ENCODE results near the gene NEGR1. TPM values are rescaled to one million over a fixed set of nuclear protein-coding genes. Genes with fewer than 3 reads are reported as not detected.

Gene NEGR1
- total RNA-seq, 4 donors from 2014 or later = 14.5 to 50.8 (median 29.1) TPM

DNA sequence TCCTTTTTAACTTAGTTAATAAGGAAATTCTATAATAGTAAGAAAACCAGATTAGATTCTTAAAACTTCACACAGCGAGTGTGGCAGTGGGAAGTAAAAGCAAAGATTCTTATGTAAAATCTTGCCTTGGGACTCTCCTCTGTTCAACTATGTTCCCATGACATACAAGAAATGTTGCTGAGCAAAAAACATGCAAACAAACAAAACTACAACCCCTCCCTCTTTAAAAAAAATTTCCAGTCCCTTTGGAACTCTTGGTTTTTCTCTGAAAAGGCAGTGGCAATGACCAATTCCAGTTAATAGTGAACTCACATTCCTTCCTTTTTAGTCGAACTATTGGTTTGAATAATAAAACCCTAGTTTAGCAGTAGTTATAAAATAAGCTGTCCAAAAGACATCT, 748.4 kb downstream of the NEGR1 start:
- no peak for TF ChIP-seq CTCF (IDR thresholded peaks at IDR 0.05)
- DNase-seq (ENCODE audit: low spot score) = no peak
- ATAC-seq (ENCODE audit: low FRiP score) = no peak

GRCh38 chr1:71532343-71532742, 750.0 kb downstream of the NEGR1 start:
- DNase-seq (ENCODE audit: low spot score) = no peak
- TF ChIP-seq CTCF (IDR thresholded peaks at IDR 0.05) = no peak
- ATAC-seq (ENCODE audit: low FRiP score) = no peak

DNA sequence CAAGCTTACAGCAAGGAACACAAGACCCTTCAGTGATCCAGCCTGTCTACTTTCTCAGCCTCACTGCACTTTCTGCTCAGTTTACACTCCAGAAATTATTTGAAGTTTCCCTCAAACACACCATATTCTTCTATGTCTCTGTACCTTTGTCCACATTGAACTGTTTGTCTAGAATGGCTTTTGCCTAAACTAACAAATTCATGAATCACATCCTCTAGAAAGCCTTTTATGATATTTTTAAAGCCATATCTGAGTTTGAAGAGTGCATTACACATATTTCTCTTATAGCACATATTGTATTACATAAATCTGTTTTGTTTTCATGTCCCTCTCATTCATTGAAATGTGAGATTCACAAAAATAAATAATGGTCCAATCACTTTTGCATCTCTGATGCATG, 755.5 kb downstream of the NEGR1 start:
- ATAC-seq (ENCODE audit: low FRiP score) (no peak), DNase-seq (ENCODE audit: low spot score) (no peak)
- no peak for TF ChIP-seq CTCF (IDR thresholded peaks at IDR 0.05)

DNA sequence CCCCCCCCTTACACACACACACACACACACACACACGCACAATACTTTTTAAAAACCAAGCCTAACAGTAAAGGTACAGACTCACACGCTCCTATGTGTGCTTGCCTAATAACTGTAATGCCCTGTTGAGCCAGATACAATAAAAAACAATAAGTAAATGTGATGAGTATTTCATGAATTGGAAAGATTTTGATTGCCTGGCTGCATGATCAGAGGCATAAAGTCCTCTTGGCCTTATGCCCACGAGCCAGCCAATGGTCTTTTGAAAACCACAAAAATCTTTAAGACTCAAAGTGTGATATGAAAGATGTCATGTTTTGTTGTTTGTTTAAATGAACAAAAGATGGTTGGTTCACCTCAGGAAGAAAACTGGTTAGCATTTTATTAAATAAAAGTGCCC, 759.6 kb downstream of the NEGR1 start:
- DNase-seq (ENCODE audit: low spot score) (no peak), ATAC-seq (ENCODE audit: low FRiP score) (no peak)
- no peak for TF ChIP-seq CTCF (IDR thresholded peaks at IDR 0.05)

GRCh38 chr1:71521655-71522264, 760.6 kb downstream of the NEGR1 start:
- no peak for DNase-seq (ENCODE audit: low spot score)

DNA sequence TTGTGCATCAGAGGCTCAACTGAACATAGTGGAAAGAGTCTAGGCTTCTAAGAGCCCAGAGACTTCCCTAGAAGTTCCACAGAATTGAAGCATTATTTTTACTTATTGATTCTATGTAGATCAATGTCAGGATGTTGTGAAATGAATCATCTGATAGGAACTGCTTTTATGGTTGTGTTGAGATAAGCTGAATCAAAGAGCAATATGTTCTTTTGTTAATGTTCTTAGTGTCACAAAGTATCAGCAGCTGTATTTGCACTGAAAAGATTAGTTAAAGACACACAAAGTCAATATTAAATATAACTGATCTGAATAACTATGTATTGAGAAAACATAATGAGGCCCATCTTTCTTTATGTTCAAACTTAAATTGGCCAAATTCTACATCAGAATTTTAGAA, 770.8 kb downstream of the NEGR1 start:
- ATAC-seq (ENCODE audit: low FRiP score) (no peak), DNase-seq (ENCODE audit: low spot score) (no peak)
- TF ChIP-seq CTCF (IDR thresholded peaks at IDR 0.05) = no peak

More at GRCh38 chr1:71521655-71522264, 760.6 kb downstream of the NEGR1 start:
- TF ChIP-seq CTCF (IDR thresholded peaks at IDR 0.05) = no peak
- ATAC-seq (ENCODE audit: low FRiP score) = no peak

DNA sequence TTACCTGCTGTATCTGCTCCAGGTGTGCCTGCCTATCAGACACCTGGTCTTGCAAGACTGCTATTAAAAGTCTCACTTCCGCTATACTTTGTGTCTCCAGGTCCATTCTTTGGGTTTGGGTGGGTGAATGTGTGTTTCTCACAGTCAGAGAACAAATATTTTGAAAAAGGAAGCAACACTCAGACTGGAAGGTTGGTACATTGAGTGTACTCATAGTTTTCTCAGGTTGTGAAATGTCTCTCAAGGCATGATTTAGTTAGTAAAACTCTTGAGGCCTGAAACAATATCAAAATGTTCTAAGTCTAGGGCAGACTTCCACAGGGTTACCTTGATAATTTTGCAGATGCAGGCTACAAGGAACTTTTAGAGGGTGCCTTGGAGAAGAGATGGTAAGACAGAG, 771.6 kb downstream of the NEGR1 start:
- DNase-seq (ENCODE audit: low spot score) (no peak), ATAC-seq (ENCODE audit: low FRiP score) (no peak)
- TF ChIP-seq CTCF (IDR thresholded peaks at IDR 0.05) = no peak
